ENCODE results near the gene FABP1.

Gene FABP1

DNA sequence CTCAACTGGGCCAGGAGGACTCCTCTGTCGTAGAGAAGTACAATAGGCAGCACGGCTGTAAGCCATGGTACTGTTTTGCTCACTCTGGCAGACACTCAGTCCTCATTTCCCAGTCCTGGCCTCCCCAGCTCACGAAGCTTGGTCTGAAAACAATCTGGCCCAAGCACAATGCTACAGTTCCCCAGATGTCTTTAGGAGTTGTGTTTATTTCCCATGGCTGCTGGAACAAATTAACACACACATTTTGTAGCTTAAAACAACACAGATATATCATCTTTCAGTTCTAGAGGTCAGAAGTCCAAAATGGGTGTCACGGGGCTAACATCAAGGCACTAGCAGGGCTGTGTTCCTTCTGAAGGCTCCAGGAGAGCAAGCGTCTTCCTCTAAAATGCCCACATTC, 13.0 kb downstream of the FABP1 start:
- ChIA-PET POLR2A (no interaction called here), CTCF (no interaction called here)
- Histone ChIP-seq H3K27ac (ENCODE audit: extremely low read depth, low read depth, low read length) (no peak overlapping the region), H3K9me3 (ENCODE audit: control insufficient read depth, insufficient read depth, low read depth, low read length) (no peaks in the 10 kb centered on the region), H3K36me3 (ENCODE audit: control insufficient read depth in 2 of 2, insufficient read depth in 1 of 2, low read length in 2 of 2) (no peaks in the 10 kb centered on the region), H3K4me3 (ENCODE audit: low read depth, low read length) (no peak overlapping the region), H3K4me1 (ENCODE audit: control insufficient read depth, insufficient read depth, low read length) (no peaks in the 10 kb centered on the region)
- TF ChIP-seq ZNF585B (tag by site-specific recombination; IDR thresholded peaks at IDR 0.05) = no peak
- TF ChIP-seq ZNF701 (tag by site-specific recombination; IDR thresholded peaks at IDR 0.05) = no peak
- no peak for TF ChIP-seq ZNF391 (tag by site-specific recombination; IDR thresholded peaks at IDR 0.05; ENCODE audit: borderline replicate concordance, low read depth)
- TF ChIP-seq, protein P1, sequence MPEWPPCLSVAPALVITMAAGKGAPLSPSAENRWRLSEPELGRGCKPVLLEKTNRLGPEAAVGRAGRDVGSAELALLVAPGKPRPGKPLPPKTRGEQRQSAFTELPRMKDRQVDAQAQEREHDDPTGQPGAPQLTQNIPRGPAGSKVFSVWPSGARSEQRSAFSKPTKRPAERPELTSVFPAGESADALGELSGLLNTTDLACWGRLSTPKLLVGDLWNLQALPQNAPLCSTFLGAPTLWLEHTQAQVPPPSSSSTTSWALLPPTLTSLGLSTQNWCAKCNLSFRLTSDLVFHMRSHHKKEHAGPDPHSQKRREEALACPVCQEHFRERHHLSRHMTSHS (tag by site-specific recombination; IDR thresholded peaks at IDR 0.05) = no peak
- TF ChIP-seq ZFP41 (tag by site-specific recombination; IDR thresholded peaks at IDR 0.05; ENCODE audit: borderline replicate concordance) = no peak
- TF ChIP-seq ZNF473 (tag by site-specific recombination; IDR thresholded peaks at IDR 0.05) = no peak
- TF ChIP-seq ZNF623 (tag by site-specific recombination; IDR thresholded peaks at IDR 0.05) = no peak
- TF ChIP-seq, protein P2, sequence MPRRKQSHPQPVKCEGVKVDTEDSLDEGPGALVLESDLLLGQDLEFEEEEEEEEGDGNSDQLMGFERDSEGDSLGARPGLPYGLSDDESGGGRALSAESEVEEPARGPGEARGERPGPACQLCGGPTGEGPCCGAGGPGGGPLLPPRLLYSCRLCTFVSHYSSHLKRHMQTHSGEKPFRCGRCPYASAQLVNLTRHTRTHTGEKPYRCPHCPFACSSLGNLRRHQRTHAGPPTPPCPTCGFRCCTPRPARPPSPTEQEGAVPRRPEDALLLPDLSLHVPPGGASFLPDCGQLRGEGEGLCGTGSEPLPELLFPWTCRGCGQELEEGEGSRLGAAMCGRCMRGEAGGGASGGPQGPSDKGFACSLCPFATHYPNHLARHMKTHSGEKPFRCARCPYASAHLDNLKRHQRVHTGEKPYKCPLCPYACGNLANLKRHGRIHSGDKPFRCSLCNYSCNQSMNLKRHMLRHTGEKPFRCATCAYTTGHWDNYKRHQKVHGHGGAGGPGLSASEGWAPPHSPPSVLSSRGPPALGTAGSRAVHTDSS (tag by site-specific recombination; IDR thresholded peaks at IDR 0.05) = no peak
- TF ChIP-seq ZNF76 (tag by site-specific recombination; IDR thresholded peaks at IDR 0.05; ENCODE audit: borderline replicate concordance, low read depth) = no peak
- no peak for TF ChIP-seq ZNF311 (tag by site-specific recombination; IDR thresholded peaks at IDR 0.05; ENCODE audit: borderline replicate concordance)

DNA sequence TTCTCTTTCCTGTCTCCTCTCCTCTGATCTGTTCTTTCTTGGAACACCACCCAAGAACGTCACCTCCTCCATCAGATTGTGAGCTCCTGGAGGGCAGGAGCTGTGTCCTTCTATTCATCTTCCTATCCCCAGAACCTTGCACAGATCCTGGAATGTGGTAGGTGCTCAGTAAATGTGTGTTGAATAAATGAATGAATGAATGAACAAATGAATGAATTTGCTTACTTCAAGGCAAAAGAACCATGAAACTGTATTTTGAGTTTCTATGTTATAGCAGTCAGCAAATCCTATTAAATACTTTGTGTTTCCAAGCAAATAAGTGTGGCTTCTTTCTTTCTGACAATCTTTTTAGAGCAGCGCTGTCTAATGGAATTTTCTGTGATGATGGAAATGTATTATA, 14.8 kb downstream of the FABP1 start:
- ChIA-PET POLR2A (no interaction called here), CTCF (interaction anchor here (0.6 kb wide), 1 partner anchor 29 kb away, joined by 3 read pairs; no protein-coding TSS in a partner anchor)
- no peak overlapping the region for H3K27ac ChIP-seq (ENCODE audit: extremely low read depth, low read depth, low read length)
- no peak overlapping the region for H3K4me3 ChIP-seq (ENCODE audit: low read depth, low read length)
- no peaks in the 10 kb centered on the region for H3K9me3 ChIP-seq (ENCODE audit: control insufficient read depth, insufficient read depth, low read depth, low read length)
- H3K4me1 ChIP-seq (ENCODE audit: control insufficient read depth, insufficient read depth, low read length) = no peaks in the 10 kb centered on the region
- TF ChIP-seq ZNF362 (tag by site-specific recombination; IDR thresholded peaks at IDR 0.05) = no peak
- TF ChIP-seq, protein P3, sequence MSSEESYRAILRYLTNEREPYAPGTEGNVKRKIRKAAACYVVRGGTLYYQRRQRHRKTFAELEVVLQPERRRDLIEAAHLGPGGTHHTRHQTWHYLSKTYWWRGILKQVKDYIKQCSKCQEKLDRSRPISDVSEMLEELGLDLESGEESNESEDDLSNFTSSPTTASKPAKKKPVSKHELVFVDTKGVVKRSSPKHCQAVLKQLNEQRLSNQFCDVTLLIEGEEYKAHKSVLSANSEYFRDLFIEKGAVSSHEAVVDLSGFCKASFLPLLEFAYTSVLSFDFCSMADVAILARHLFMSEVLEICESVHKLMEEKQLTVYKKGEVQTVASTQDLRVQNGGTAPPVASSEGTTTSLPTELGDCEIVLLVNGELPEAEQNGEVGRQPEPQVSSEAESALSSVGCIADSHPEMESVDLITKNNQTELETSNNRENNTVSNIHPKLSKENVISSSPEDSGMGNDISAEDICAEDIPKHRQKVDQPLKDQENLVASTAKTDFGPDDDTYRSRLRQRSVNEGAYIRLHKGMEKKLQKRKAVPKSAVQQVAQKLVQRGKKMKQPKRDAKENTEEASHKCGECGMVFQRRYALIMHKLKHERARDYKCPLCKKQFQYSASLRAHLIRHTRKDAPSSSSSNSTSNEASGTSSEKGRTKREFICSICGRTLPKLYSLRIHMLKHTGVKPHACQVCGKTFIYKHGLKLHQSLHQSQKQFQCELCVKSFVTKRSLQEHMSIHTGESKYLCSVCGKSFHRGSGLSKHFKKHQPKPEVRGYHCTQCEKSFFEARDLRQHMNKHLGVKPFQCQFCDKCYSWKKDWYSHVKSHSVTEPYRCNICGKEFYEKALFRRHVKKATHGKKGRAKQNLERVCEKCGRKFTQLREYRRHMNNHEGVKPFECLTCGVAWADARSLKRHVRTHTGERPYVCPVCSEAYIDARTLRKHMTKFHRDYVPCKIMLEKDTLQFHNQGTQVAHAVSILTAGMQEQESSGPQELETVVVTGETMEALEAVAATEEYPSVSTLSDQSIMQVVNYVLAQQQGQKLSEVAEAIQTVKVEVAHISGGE (tag by site-specific recombination; conservative IDR thresholded peaks at IDR 0.05; ENCODE audit: low read depth) = no peak
- no peak for TF ChIP-seq ZNF658 (tag by site-specific recombination; IDR thresholded peaks at IDR 0.05)
- TF ChIP-seq ZNF792 (tag by site-specific recombination; IDR thresholded peaks at IDR 0.05) = no peak
- TF ChIP-seq ZNF549 (tag by site-specific recombination; IDR thresholded peaks at IDR 0.05) = no peak
- no peak for TF ChIP-seq ZNF529 (tag by site-specific recombination; IDR thresholded peaks at IDR 0.05; ENCODE audit: insufficient replicate concordance)
- no peaks in the 10 kb centered on the region for H3K36me3 ChIP-seq (ENCODE audit: control insufficient read depth in 2 of 2, insufficient read depth in 1 of 2, low read length in 2 of 2)
